HepG2 (cell line): ENCODE results near the gene TNFSF10. TPM values are rescaled to one million over a fixed set of nuclear protein-coding genes. Genes with fewer than 3 reads are reported as not detected.

ENCODE experiments used
- AGO1 ChIP-seq: fragments of 200-400 bp; formaldehyde crosslinking; IDR thresholded peaks from 2 replicates; pipeline ENCODE4 v1.6.1; 2017; ENCODE audit warnings: mild to moderate bottlenecking, low read depth, low read length, moderate library complexity; ENCODE audit not compliant: poor library complexity, severe bottlenecking
- CREB1 ChIP-seq, 2 experiments: fragments of 450-650 bp in 1 of 2; IDR thresholded peaks; 2 replicates each; pipeline ENCODE4 v1.6.1; 2016 to 2017; ENCODE audit warnings: control low read depth in 1 of 2, mild to moderate bottlenecking in 1 of 2, missing compliant biosample characterization in 1 of 2, missing genetic modification characterization in 1 of 2
- FOXK1 ChIP-seq: sonication (generic); formaldehyde crosslinking; IDR thresholded peaks from 2 replicates; pipeline ENCODE4 v1.4.0; 2020; ENCODE audit warnings: low read depth, missing genetic modification reagents, borderline replicate concordance
- HNRNPL ChIP-seq: fragments of 200-400 bp; formaldehyde crosslinking; IDR thresholded peaks from 2 replicates; pipeline ENCODE4 v1.6.1; 2017; ENCODE audit warnings: mild to moderate bottlenecking, low read depth, low read length
- NR2F2 ChIP-seq: IDR thresholded peaks from 2 replicates; pipeline ENCODE4 v1.6.1; 2012; ENCODE audit warnings: low read depth, inconsistent platforms, borderline replicate concordance
- PAX8 ChIP-seq: sonication (generic); formaldehyde crosslinking; IDR thresholded peaks from 2 replicates; pipeline ENCODE4 v1.8.0; 2022; ENCODE audit warnings: mild to moderate bottlenecking, missing genetic modification reagents, borderline replicate concordance
- RELA ChIP-seq: sonication (generic); formaldehyde crosslinking; IDR thresholded peaks from 2 replicates; pipeline ENCODE4 v1.4.0; 2020; ENCODE audit warnings: missing genetic modification reagents
- ZMYM4 ChIP-seq: sonication (generic); formaldehyde crosslinking; IDR thresholded peaks from 2 replicates; pipeline ENCODE4 v1.8.1; 2023; ENCODE audit warnings: mild to moderate bottlenecking, missing genetic modification reagents
- ZNF225 ChIP-seq: sonication (generic); formaldehyde crosslinking; IDR thresholded peaks from 2 replicates; pipeline ENCODE4 v1.4.0; 2020; ENCODE audit warnings: mild to moderate bottlenecking, missing genetic modification reagents
- ZNF660 ChIP-seq: sonication (generic); formaldehyde crosslinking; IDR thresholded peaks from 2 replicates; pipeline ENCODE4 v1.5.1; 2020; ENCODE audit warnings: mild to moderate bottlenecking, low read depth, missing genetic modification reagents, borderline replicate concordance
- ZNF709 ChIP-seq: sonication (generic); formaldehyde crosslinking; IDR thresholded peaks from 2 replicates; pipeline ENCODE4 v1.5.0; 2020; ENCODE audit warnings: mild to moderate bottlenecking, missing genetic modification reagents
- ZNF766 ChIP-seq: sonication (generic); formaldehyde crosslinking; IDR thresholded peaks from 2 replicates; pipeline ENCODE4 v1.5.0; 2020; ENCODE audit warnings: missing genetic modification reagents, borderline replicate concordance
- ZSCAN21 ChIP-seq: sonication (generic); formaldehyde crosslinking; IDR thresholded peaks from 2 replicates; pipeline ENCODE4 v1.8.0; 2022; ENCODE audit warnings: mild to moderate bottlenecking, missing genetic modification reagents, moderate library complexity, borderline replicate concordance
- polyA plus RNA-seq, 8 experiments: library from polyadenylated mRNA; depleted of rRNA in 3 of 8; stranded (reverse) in 7 of 8; unstranded in 1 of 8; fragments of >200 nt; fragmentation: Illumina TruSeq in 4 of 8; extraction: Trizol in 4 of 8; gene quantifications; 2 replicates each; pipeline versions ENCODE4 v1.2.1 to v1.2.3, GENCODE V29; 2011 to 2016; ENCODE audit warnings: low read depth in 4 of 8, missing spikeins in 1 of 8, mixed read lengths in 1 of 8; ENCODE audit not compliant: insufficient read depth in 1 of 8
- total RNA-seq, 5 experiments: library from RNA; depleted of rRNA; stranded (reverse); fragments of >200 nt; fragmentation: Illumina TruSeq; extraction: Trizol; gene quantifications; 2 replicates each; pipeline ENCODE4 v1.2.3, GENCODE V29; 2016; ENCODE audit warnings: low read depth in 1 of 5
- TF ChIP-seq, protein P1 (sequence below): sonication (generic); formaldehyde crosslinking; IDR thresholded peaks from 2 replicates; pipeline ENCODE4 v1.5.0; 2020; ENCODE audit warnings: mild to moderate bottlenecking, missing genetic modification reagents, borderline replicate concordance
- TF ChIP-seq, protein P2 (sequence below): sonication (generic); formaldehyde crosslinking; IDR thresholded peaks from 2 replicates; pipeline ENCODE4 v1.5.1; 2020; ENCODE audit warnings: missing genetic modification reagents, mild to moderate bottlenecking, borderline replicate concordance
- TF ChIP-seq, protein P3 (sequence below): sonication (generic); formaldehyde crosslinking; IDR thresholded peaks from 2 replicates; pipeline ENCODE4 v1.5.1; 2020; ENCODE audit warnings: mild to moderate bottlenecking, missing genetic modification reagents, borderline replicate concordance

Gene TNFSF10
- total and polyA plus RNA-seq, 2 of the 13 experiments (the other 11 are each of a cell fraction or from before 2014, with no cell fraction given) = 8.4 to 9.9 TPM

DNA sequence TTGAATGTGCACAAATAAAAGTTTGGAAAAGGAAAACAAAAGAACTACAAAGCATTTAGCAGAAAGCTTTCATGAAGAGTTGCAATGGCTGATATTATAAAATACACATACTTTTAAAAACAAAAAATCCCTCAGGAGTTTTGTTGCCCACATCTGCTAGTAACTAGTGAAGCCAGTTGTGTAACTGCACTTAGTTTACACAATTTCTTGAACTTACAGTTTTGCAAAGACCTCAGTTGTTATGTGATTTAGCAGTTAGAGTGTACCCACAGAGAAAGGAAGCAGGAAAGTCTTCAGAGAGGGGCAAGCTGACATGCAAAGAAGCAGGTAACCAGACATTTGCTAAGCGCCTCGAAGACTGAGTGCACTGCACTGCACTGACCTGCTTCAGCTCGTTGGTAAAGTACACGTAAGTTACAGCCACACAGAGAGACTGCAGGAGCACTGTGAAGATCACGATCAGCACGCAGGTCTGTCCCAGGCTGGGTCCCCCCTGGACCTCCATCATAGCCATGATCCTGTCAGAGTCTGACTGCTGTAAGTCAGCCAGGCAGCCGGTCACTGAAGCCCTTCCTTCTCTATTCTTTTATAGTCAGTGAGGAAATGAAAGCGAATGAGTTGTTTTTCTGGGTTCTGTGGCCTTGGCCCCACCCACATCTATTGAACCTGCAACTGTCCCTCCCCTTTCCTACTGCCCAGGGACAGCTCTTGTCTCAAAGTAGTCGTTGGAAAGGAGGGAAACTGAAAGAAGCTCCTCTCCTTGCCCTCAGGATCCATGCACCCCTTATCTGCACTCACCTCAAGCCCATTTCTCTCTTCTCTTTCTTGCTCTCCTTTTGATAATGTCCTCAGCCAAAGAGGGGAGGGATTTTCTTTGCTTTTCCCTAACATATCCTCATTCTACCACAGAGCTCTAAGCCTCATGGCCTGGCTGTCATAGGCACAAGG is at the start of gene TNFSF10 (continued):
- TF ChIP-seq, protein P1, sequence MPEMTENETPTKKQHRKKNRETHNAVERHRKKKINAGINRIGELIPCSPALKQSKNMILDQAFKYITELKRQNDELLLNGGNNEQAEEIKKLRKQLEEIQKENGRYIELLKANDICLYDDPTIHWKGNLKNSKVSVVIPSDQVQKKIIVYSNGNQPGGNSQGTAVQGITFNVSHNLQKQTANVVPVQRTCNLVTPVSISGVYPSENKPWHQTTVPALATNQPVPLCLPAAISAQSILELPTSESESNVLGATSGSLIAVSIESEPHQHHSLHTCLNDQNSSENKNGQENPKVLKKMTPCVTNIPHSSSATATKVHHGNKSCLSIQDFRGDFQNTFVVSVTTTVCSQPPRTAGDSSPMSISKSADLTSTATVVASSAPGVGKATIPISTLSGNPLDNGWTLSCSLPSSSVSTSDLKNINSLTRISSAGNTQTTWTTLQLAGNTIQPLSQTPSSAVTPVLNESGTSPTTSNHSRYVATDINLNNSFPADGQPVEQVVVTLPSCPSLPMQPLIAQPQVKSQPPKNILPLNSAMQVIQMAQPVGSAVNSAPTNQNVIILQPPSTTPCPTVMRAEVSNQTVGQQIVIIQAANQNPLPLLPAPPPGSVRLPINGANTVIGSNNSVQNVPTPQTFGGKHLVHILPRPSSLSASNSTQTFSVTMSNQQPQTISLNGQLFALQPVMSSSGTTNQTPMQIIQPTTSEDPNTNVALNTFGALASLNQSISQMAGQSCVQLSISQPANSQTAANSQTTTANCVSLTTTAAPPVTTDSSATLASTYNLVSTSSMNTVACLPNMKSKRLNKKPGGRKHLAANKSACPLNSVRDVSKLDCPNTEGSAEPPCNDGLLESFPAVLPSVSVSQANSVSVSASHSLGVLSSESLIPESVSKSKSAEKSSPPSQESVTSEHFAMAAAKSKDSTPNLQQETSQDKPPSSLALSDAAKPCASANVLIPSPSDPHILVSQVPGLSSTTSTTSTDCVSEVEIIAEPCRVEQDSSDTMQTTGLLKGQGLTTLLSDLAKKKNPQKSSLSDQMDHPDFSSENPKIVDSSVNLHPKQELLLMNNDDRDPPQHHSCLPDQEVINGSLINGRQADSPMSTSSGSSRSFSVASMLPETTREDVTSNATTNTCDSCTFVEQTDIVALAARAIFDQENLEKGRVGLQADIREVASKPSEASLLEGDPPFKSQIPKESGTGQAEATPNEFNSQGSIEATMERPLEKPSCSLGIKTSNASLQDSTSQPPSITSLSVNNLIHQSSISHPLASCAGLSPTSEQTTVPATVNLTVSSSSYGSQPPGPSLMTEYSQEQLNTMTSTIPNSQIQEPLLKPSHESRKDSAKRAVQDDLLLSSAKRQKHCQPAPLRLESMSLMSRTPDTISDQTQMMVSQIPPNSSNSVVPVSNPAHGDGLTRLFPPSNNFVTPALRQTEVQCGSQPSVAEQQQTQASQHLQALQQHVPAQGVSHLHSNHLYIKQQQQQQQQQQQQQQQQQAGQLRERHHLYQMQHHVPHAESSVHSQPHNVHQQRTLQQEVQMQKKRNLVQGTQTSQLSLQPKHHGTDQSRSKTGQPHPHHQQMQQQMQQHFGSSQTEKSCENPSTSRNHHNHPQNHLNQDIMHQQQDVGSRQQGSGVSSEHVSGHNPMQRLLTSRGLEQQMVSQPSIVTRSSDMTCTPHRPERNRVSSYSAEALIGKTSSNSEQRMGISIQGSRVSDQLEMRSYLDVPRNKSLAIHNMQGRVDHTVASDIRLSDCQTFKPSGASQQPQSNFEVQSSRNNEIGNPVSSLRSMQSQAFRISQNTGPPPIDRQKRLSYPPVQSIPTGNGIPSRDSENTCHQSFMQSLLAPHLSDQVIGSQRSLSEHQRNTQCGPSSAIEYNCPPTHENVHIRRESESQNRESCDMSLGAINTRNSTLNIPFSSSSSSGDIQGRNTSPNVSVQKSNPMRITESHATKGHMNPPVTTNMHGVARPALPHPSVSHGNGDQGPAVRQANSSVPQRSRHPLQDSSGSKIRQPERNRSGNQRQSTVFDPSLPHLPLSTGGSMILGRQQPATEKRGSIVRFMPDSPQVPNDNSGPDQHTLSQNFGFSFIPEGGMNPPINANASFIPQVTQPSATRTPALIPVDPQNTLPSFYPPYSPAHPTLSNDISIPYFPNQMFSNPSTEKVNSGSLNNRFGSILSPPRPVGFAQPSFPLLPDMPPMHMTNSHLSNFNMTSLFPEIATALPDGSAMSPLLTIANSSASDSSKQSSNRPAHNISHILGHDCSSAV = no peak
- TF ChIP-seq CREB1 (IDR thresholded peaks at IDR 0.05) (no peak), CREB1 (CRISPR knock-in tag; IDR thresholded peaks at IDR 0.05) (no peak), FOXK1 (no peak), ZNF660 (CRISPR knock-in tag) (no peak), ZNF766 (CRISPR knock-in tag) (no peak), ZNF709 (CRISPR knock-in tag) (peak; percentile 78), RELA (0 out of 2 replicates have a peak, but pooled peaks have one; percentile 38), AGO1 (no peak), NR2F2 (no peak), ZSCAN21 (CRISPR knock-in tag) (peak; percentile 54; the same call in 1 of the 2 replicates), ZMYM4 (CRISPR knock-in tag) (peak; percentile 55; the same call in 1 of the 2 replicates), HNRNPL (no peak), ZNF225 (CRISPR knock-in tag) (0 out of 2 replicates have a peak, but pooled peaks have one; percentile 32), PAX8 (CRISPR knock-in tag) (0 out of 2 replicates have a peak, but pooled peaks have one; percentile 39)
- TF ChIP-seq, protein P2, sequence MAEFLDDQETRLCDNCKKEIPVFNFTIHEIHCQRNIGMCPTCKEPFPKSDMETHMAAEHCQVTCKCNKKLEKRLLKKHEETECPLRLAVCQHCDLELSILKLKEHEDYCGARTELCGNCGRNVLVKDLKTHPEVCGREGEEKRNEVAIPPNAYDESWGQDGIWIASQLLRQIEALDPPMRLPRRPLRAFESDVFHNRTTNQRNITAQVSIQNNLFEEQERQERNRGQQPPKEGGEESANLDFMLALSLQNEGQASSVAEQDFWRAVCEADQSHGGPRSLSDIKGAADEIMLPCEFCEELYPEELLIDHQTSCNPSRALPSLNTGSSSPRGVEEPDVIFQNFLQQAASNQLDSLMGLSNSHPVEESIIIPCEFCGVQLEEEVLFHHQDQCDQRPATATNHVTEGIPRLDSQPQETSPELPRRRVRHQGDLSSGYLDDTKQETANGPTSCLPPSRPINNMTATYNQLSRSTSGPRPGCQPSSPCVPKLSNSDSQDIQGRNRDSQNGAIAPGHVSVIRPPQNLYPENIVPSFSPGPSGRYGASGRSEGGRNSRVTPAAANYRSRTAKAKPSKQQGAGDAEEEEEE (CRISPR knock-in tag) = peak; percentile 76; the same call in 1 of the 2 replicates
- TF ChIP-seq, protein P3, sequence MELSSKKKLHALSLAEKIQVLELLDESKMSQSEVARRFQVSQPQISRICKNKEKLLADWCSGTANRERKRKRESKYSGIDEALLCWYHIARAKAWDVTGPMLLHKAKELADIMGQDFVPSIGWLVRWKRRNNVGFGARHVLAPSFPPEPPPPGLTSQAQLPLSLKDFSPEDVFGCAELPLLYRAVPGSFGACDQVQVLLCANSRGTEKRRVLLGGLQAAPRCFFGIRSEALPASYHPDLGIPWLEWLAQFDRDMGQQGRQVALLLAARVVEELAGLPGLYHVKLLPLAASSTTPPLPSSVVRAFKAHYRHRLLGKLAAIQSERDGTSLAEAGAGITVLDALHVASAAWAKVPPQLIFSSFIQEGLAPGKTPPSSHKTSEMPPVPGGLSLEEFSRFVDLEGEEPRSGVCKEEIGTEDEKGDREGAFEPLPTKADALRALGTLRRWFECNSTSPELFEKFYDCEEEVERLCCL (CRISPR knock-in tag) = no peak
